B cell (primary cell): Measurements from ENCODE around the gene APP.

Experiments
- CTCF ChIP-seq: fragments of 200-600 bp; IDR thresholded peaks from one replicate; pipeline ENCODE4 v1.8.0; 2022; ENCODE audit warnings: antibody characterized with exemption, mild to moderate bottlenecking
- EZH2 ChIP-seq: IDR thresholded peaks from 2 replicates; pipeline ENCODE4 v1.6.1; 2012; ENCODE audit warnings: borderline replicate concordance, low read depth, mild to moderate bottlenecking, moderate library complexity, low read length; ENCODE audit not compliant: insufficient read depth, poor library complexity, severe bottlenecking

GRCh38 chr21:25984538-25984937 lies 186.0 kb downstream of the APP start:
- TF ChIP-seq CTCF (no peak), EZH2 (no peak)
